Neural crest cell (in vitro differentiated cells): ENCODE data around the gene RBM11. TPM values are rescaled to one million over a fixed set of nuclear protein-coding genes. Genes with fewer than 3 reads are reported as not detected.

Source experiments
- DNase-seq: peaks from one replicate; pipeline ENCODE4 v3.0.0; 2021; ENCODE audit warnings: low read depth, mixed read lengths, low spot score
- H3K27ac Mint-ChIP-seq: one replicate; pipeline ENCODE4 v1.8.0; 2021; ENCODE audit warnings: mild to moderate bottlenecking, mixed read lengths; ENCODE audit not compliant: unreplicated experiment
- H3K27me3 Mint-ChIP-seq: 2 replicates; pipeline ENCODE4 v1.8.0; 2021; ENCODE audit warnings: low read depth, mild to moderate bottlenecking, mixed read lengths
- H3K36me3 Mint-ChIP-seq: 2 replicates; pipeline ENCODE4 v1.8.0; 2021; ENCODE audit warnings: low read depth, mild to moderate bottlenecking, mixed read lengths
- H3K4me1 Mint-ChIP-seq: 2 replicates; pipeline ENCODE4 v1.8.0; 2021; ENCODE audit warnings: mixed read lengths
- H3K4me3 Mint-ChIP-seq: one replicate; pipeline ENCODE4 v1.8.0; 2021; ENCODE audit warnings: mild to moderate bottlenecking, mixed read lengths
- H3K9me3 Mint-ChIP-seq: 2 replicates; pipeline ENCODE4 v1.8.0; 2021; ENCODE audit warnings: mixed read lengths
- CTCF ChIP-seq: fragments of 200-600 bp; sonication (generic); conservative IDR thresholded peaks from 2 replicates; pipeline ENCODE4 v1.5.0; 2021; ENCODE audit warnings: antibody characterized with exemption, mild to moderate bottlenecking
- total RNA-seq: library from RNA; stranded (reverse); gene quantifications from 2 replicates; pipeline ENCODE4 v1.2.1, GENCODE V29; 2021

The RBM11 gene
- total RNA-seq, 1 donor from 2014 or later = 0.65 TPM

- H3K27ac Mint-ChIP-seq = no peak overlapping the region
- TF ChIP-seq CTCF = no peak
These were observed 7.4 kb downstream of the RBM11 start for GRCh38 chr21:14223365-14223764.

GRCh38 chr21:14229399-14229798 is 13.4 kb downstream of the RBM11 start:
- Mint-ChIP-seq H3K27ac (no peak overlapping the region), H3K4me3 (no peak overlapping the region), H3K36me3 (peaks cover 4% of the 10 kb centered on the region), H3K4me1 (no peaks in the 10 kb centered on the region), H3K9me3 (peaks cover 8% of the 10 kb centered on the region), H3K27me3 (no peaks in the 10 kb centered on the region)
- no peak for DNase-seq
- no peak for TF ChIP-seq CTCF

More at GRCh38 chr21:14223365-14223764, 7.4 kb downstream of the RBM11 start:
- H3K27me3 Mint-ChIP-seq = peaks cover 3% of the 10 kb centered on the region
- peaks cover under 1% of the 10 kb centered on the region for H3K9me3 Mint-ChIP-seq
- no peaks in the 10 kb centered on the region for H3K4me1 Mint-ChIP-seq
- H3K36me3 Mint-ChIP-seq = no peaks in the 10 kb centered on the region
- H3K4me3 Mint-ChIP-seq = no peak overlapping the region
- DNase-seq = no peak

- Mint-ChIP-seq H3K4me1 (no peaks in the 10 kb centered on the region), H3K27ac (no peak overlapping the region), H3K27me3 (peaks cover 3% of the 10 kb centered on the region), H3K9me3 (no peaks in the 10 kb centered on the region), H3K36me3 (no peaks in the 10 kb centered on the region), H3K4me3 (no peak overlapping the region)
- DNase-seq = no peak
- TF ChIP-seq CTCF = no peak
These were observed 19.1 kb downstream of the RBM11 start for GRCh38 chr21:14235101-14235500.

GRCh38 chr21:14236180-14236579 is 20.2 kb downstream of the RBM11 start:
- H3K4me1 Mint-ChIP-seq = no peaks in the 10 kb centered on the region
- no peaks in the 10 kb centered on the region for H3K9me3 Mint-ChIP-seq
- no peak overlapping the region for H3K4me3 Mint-ChIP-seq
- no peaks in the 10 kb centered on the region for H3K36me3 Mint-ChIP-seq
- no peak for TF ChIP-seq CTCF
- peaks cover 3% of the 10 kb centered on the region for H3K27me3 Mint-ChIP-seq
- DNase-seq = no peak
- H3K27ac Mint-ChIP-seq = no peak overlapping the region

GRCh38 chr21:14239281-14239680 is 23.3 kb downstream of the RBM11 start:
- no peaks in the 10 kb centered on the region for H3K9me3 Mint-ChIP-seq
- H3K27ac Mint-ChIP-seq = no peak overlapping the region
- no peaks in the 10 kb centered on the region for H3K36me3 Mint-ChIP-seq
- H3K27me3 Mint-ChIP-seq = peaks cover 3% of the 10 kb centered on the region
- H3K4me1 Mint-ChIP-seq = no peaks in the 10 kb centered on the region
- DNase-seq = no peak
- TF ChIP-seq CTCF = no peak
- H3K4me3 Mint-ChIP-seq = no peak overlapping the region

GRCh38 chr21:14241297-14241696 is 25.3 kb downstream of the RBM11 start:
- no peaks in the 10 kb centered on the region for H3K4me1 Mint-ChIP-seq

More at GRCh38 chr21:14241297-14241696, 25.3 kb downstream of the RBM11 start:
- Mint-ChIP-seq H3K9me3 (no peaks in the 10 kb centered on the region), H3K4me3 (no peak overlapping the region), H3K27me3 (no peaks in the 10 kb centered on the region), H3K36me3 (no peaks in the 10 kb centered on the region), H3K27ac (no peak overlapping the region)
- no peak for TF ChIP-seq CTCF
- DNase-seq = no peak
